ENCODE data around the gene GNG7. TPM values are rescaled to one million over a fixed set of nuclear protein-coding genes. Genes with fewer than 3 reads are reported as not detected.

The GNG7 gene
- polyA plus RNA-seq, 3 donors = 1.1 to 1.6 (median 1.3) TPM

- no peaks in the 10 kb centered on the region for H4K20me1 ChIP-seq (ENCODE audit: insufficient read depth, low read length)
Measured at GRCh38 chr19:2610637-2611482, 91.6 kb downstream of the GNG7 start.

More at GRCh38 chr19:2610637-2611482, 91.6 kb downstream of the GNG7 start:
- Mint-ChIP-seq H3K4me1 (peaks cover 36% of the 10 kb centered on the region), H3K27ac (peak overlapping the region in 6 of 7 donors; percentile 53 to 90 (median 77)), H3K4me3 (peak overlapping the region; percentile 88 to 95), H3K36me3 (peaks cover 0 to 9% of the 10 kb centered on the region in 2 donors), H3K9me3 (peaks cover 13 to 23% (median 18%) of the 10 kb centered on the region in 7 donors), H3K27me3 (ENCODE audit: low read depth in 3 of 3) (peaks cover 2 to 4% (median 2%) of the 10 kb centered on the region in 3 donors)
- peaks cover 12 to 16% of the 10 kb centered on the region in 2 donors for H3K9me3 ChIP-seq (replicated peaks in 1 of 2; ENCODE audit: control insufficient read depth in 1 of 2, insufficient read depth in 1 of 2, low read length in 2 of 2)
- TF ChIP-seq, protein P1, sequence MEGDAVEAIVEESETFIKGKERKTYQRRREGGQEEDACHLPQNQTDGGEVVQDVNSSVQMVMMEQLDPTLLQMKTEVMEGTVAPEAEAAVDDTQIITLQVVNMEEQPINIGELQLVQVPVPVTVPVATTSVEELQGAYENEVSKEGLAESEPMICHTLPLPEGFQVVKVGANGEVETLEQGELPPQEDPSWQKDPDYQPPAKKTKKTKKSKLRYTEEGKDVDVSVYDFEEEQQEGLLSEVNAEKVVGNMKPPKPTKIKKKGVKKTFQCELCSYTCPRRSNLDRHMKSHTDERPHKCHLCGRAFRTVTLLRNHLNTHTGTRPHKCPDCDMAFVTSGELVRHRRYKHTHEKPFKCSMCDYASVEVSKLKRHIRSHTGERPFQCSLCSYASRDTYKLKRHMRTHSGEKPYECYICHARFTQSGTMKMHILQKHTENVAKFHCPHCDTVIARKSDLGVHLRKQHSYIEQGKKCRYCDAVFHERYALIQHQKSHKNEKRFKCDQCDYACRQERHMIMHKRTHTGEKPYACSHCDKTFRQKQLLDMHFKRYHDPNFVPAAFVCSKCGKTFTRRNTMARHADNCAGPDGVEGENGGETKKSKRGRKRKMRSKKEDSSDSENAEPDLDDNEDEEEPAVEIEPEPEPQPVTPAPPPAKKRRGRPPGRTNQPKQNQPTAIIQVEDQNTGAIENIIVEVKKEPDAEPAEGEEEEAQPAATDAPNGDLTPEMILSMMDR (IDR thresholded peaks at IDR 0.05) = peak; percentile 96
- peak overlapping the region; percentile 36 to 81 (median 71) for H3K4me3 ChIP-seq (replicated peaks in 1 of 3; ENCODE audit: low read depth in 2 of 3, low read length in 3 of 3)
- intact Hi-C loops (cut with micrococcal nuclease) = loop anchor here (1.0 to 10.0 kb wide), 4 partner anchors 69 to 336 kb away; no protein-coding TSS in a partner anchor
- peak; percentile 67 to 83 (median 81) for DNase-seq
- H3K27me3 ChIP-seq (ENCODE audit: control insufficient read depth in 2 of 2, insufficient read depth in 2 of 2, low read length in 2 of 2) = no peaks in the 10 kb centered on the region
- H3K4me2 ChIP-seq (replicated peaks; ENCODE audit: extremely low read depth, low read length, poor library complexity, severe bottlenecking) = peak overlapping the region; percentile 96
- H2AFZ ChIP-seq (ENCODE audit: insufficient read depth, low read depth, low read length, poor library complexity, severe bottlenecking) = peak overlapping the region; percentile 89
- peak overlapping the region; percentile 61 for H3K9ac ChIP-seq (ENCODE audit: insufficient read depth, low read length, poor library complexity, severe bottlenecking)
- peaks cover 29 to 42% of the 10 kb centered on the region in 2 donors for H3K4me1 ChIP-seq (ENCODE audit: control insufficient read depth in 1 of 2, insufficient read depth in 2 of 2, low read length in 2 of 2)
- no peaks in the 10 kb centered on the region for H3K36me3 ChIP-seq (replicated peaks in 1 of 2; ENCODE audit: control insufficient read depth in 1 of 2, insufficient read depth in 2 of 2, low read length in 2 of 2)
- 13% methylated on average over 36 of the region's 46 CpGs for WGBS (ENCODE audit: insufficient coverage)
- peak overlapping the region in 1 of 2 donors; percentile 62 for H3K27ac ChIP-seq (ENCODE audit: low read depth in 1 of 2, low read length in 2 of 2)
- no peaks in the 10 kb centered on the region for H3K79me2 ChIP-seq (ENCODE audit: insufficient read depth, low read length)
